Spleen (tissue), 11 donors: ENCODE measurements around the gene TNNT1. TPM values are rescaled to one million over a fixed set of nuclear protein-coding genes. Genes with fewer than 3 reads are reported as not detected.

ENCODE experiments used
- DNase-seq: peaks from one replicate; pipeline ENCODE4 v3.0.0-alpha.2; 2020
- H3K27ac ChIP-seq, 8 donors: fragments of 200-600 bp; sonication (generic) in 7 of 8; 1 replicate in 4 of 8; 2 replicates in 4 of 8; pipeline versions ENCODE4 v1.5.0 to v1.8.0; 2016 to 2021; ENCODE audit warnings: inconsistent platforms in 4 of 8, mild to moderate bottlenecking in 4 of 8, moderate library complexity in 1 of 8
- H3K27me3 ChIP-seq, 7 donors: fragments of 200-600 bp; sonication (generic) in 6 of 7; replicated peaks in 1 of 7; 1 replicate in 4 of 7; 2 replicates in 3 of 7; pipeline versions ENCODE4 v1.5.0 to v1.8.0; 2016 to 2021; ENCODE audit warnings: inconsistent platforms in 3 of 7, mild to moderate bottlenecking in 1 of 7
- H3K36me3 ChIP-seq, 6 donors: fragments of 200-600 bp; sonication (generic) in 5 of 6; 1 replicate in 4 of 6; 2 replicates in 2 of 6; pipeline versions ENCODE4 v1.5.0 to v1.8.0; 2016 to 2021; ENCODE audit warnings: inconsistent platforms in 2 of 6
- H3K4me1 ChIP-seq, 6 donors: fragments of 200-600 bp; sonication (generic) in 5 of 6; 1 replicate in 3 of 6; 2 replicates in 3 of 6; pipeline versions ENCODE4 v1.5.0 to v1.8.0; 2016 to 2021; ENCODE audit warnings: inconsistent platforms in 3 of 6
- H3K4me3 ChIP-seq, 8 donors: fragments of 200-600 bp; sonication (generic) in 7 of 8; 1 replicate in 4 of 8; 2 replicates in 4 of 8; pipeline versions ENCODE4 v1.5.0 to v1.8.0; 2016 to 2021; ENCODE audit warnings: inconsistent platforms in 4 of 8, mild to moderate bottlenecking in 4 of 8, moderate library complexity in 2 of 8
- H3K9me3 ChIP-seq, 8 donors: fragments of 200-600 bp; sonication (generic) in 7 of 8; 1 replicate in 4 of 8; 2 replicates in 4 of 8; pipeline versions ENCODE4 v1.5.0 to v1.8.0; 2016 to 2021; ENCODE audit warnings: inconsistent platforms in 4 of 8
- CTCF ChIP-seq, 11 experiments: fragments of 200-600 bp in 7 of 11; fragments of 450-650 bp in 4 of 11; sonication (generic) in 4 of 11; IDR thresholded peaks in 8 of 11; conservative IDR thresholded peaks in 3 of 11; 1 replicate in 7 of 11; 2 replicates in 4 of 11; pipeline versions ENCODE4 v1.4.0 to v1.8.0; 2016 to 2021; ENCODE audit warnings: antibody characterized with exemption in 11 of 11, inconsistent platforms in 4 of 11, mild to moderate bottlenecking in 1 of 11
- POLR2A ChIP-seq, 3 donors: fragments of 450-650 bp; IDR thresholded peaks; one replicate each; pipeline ENCODE4 v1.5.1; 2017; ENCODE audit warnings: antibody characterized with exemption in 3 of 3, mild to moderate bottlenecking in 1 of 3
- POLR2AphosphoS5 ChIP-seq, 3 donors: sonication (generic); formaldehyde crosslinking; IDR thresholded peaks; one replicate each; pipeline ENCODE4 v1.5.1; 2017; ENCODE audit warnings: antibody characterized with exemption in 3 of 3
- WGBS, 5 donors: extraction: QIAGEN DNeasy Blood & Tissue Kit in 3 of 5; methylation state at CpG; one replicate each; pipeline versions ENCODE4 v1.1.5 to v1.1.7; 2013 to 2018; 5-methylcytosine and 5-hydroxymethylcytosine counted together
- intact Hi-C: fragments of 100-400 bp; cut with DNase I; formaldehyde crosslinking; loops from one replicate; pipeline ENCODE4 v1.15.0; 2023; ENCODE audit warnings: low total_unique reads
- microRNA-seq, 3 donors: library from miRNA; unstranded; fragments of <30 nt; microRNA quantifications; one replicate each; pipeline versions ENCODE4 to v1.1.0, GENCODE V29; 2019 to 2020
- polyA plus RNA-seq, 3 donors: library from polyadenylated mRNA; stranded (reverse); fragments of 200-250 nt; gene quantifications; one replicate each; pipeline ENCODE4 v1.2.1, GENCODE V29; 2013
- small RNA-seq, 4 donors: library from RNA; depleted of rRNA; stranded (forward); fragments of <200 nt; gene quantifications; one replicate each; pipeline ENCODE3, GENCODE V24; 2016
- total RNA-seq, 7 donors: library from RNA; depleted of rRNA in 3 of 7; stranded (reverse); fragments of >200 nt in 3 of 7; fragmentation: NEBNext Ultra II Directional in 4 of 7; extraction: Animal tissue kit (Norgen Biotek cat#: 25700) in 4 of 7; gene quantifications; one replicate each; pipeline versions ENCODE4 v1.1.0 to v1.2.1, GENCODE V29; 2016 to 2021
- donor health status: healthy with polysubstance abuse.
- donor health status: DM: no; HTN: no; CAD: no; lungs with moderate emphysema.
- donor health status: DM: no; HTN: no; CAD: no.
- donor health status: Bipolar disorder and iron deficiency.
- donor health status: healthy.
- donor health status: DM: no; HTN: no; CAD: no.
- donor health status: DM: yes; HTN: yes; CAD: no.

Gene TNNT1
- total and polyA plus RNA-seq, 10 donors: 0.26 to 6.2 (median 1.5) TPM; not detected in 3

GRCh38 chr19:55084416-55084815 is 64.6 kb downstream of the TNNT1 start:
- Histone ChIP-seq H3K9me3 (peaks cover 0 to 7% (median 0%) of the 10 kb centered on the region in 8 donors), H3K27ac (no peak overlapping the region), H3K4me1 (peaks cover 27 to 75% (median 58%) of the 10 kb centered on the region in 6 donors), H3K36me3 (peaks cover 0 to 3% (median 0%) of the 10 kb centered on the region in 6 donors), H3K27me3 (peaks cover 10 to 90% (median 73%) of the 10 kb centered on the region in 7 donors), H3K4me3 (no peak overlapping the region)
- 80 to 87% (median 83%) methylated on average over 10 of the region's 10 CpGs for WGBS, 5 donors
- TF ChIP-seq POLR2A (IDR thresholded peaks at IDR 0.05) (no peak), CTCF (IDR thresholded peaks at IDR 0.05 in 8 of 11, conservative IDR thresholded peaks at IDR 0.05 in 3 of 11) (no peak), POLR2AphosphoS5 (IDR thresholded peaks at IDR 0.05) (no peak)
- DNase-seq: no peak
- intact Hi-C loops: no loop called here

GRCh38 chr19:55083004-55083850 is 65.8 kb downstream of the TNNT1 start:
- DNase-seq: peak; percentile 71
- intact Hi-C loops: no loop called here
- H3K36me3 ChIP-seq: no peaks in the 10 kb centered on the region
- 33 to 61% (median 37%) methylated on average over 22 to 42 of the region's 42 CpGs for WGBS, 5 donors
- peaks cover 0 to 7% (median 0%) of the 10 kb centered on the region in 8 donors for H3K9me3 ChIP-seq
- no peak overlapping the region for H3K4me3 ChIP-seq
- H3K27ac ChIP-seq: no peak overlapping the region
- peaks cover 23 to 64% (median 52%) of the 10 kb centered on the region in 6 donors for H3K4me1 ChIP-seq
- TF ChIP-seq POLR2AphosphoS5 (IDR thresholded peaks at IDR 0.05): no peak
- no peak for TF ChIP-seq POLR2A (IDR thresholded peaks at IDR 0.05)
- no peak for TF ChIP-seq CTCF (IDR thresholded peaks at IDR 0.05 in 8 of 11, conservative IDR thresholded peaks at IDR 0.05 in 3 of 11)
- peaks cover 10 to 95% (median 78%) of the 10 kb centered on the region in 7 donors for H3K27me3 ChIP-seq

Small RNA genes lying within 50 kb of the gene (microRNA-seq; reads per million reads assigned to microRNA genes)
- gene MIR7975: 0 reads per million in 3 donors

Small RNA genes lying within 50 kb of the gene (small RNA-seq; reads per million reads assigned to genes)
- gene MIR7975 (0 to 0.07 (median 0) reads per million in 4 donors), gene RF01210 (0 reads per million in 4 donors)

Other genes starting within 250 kb of the TNNT1 start
- gene NCR1, start 243.1 kb downstream of the TNNT1 start, total RNA-seq: 10 to 100 TPM in 5 of 7 donors, 1 to 10 TPM in 2; 8.2 to 16.7 (median 11.8) TPM
- 1 to 10 TPM in 1 of 3 donors, under 1 TPM in 2; 0.33 to 1.3 (median 0.50) TPM for gene NCR1, start 243.1 kb downstream of the TNNT1 start, polyA plus RNA-seq
- 1 to 10 TPM in 1 of 7 donors, under 1 TPM in 6; 0.09 to 1.3 (median 0.36) TPM for gene NLRP7, start 201.7 kb downstream of the TNNT1 start, total RNA-seq
- under 1 TPM; 0.09 to 0.11 (median 0.10) TPM for gene NLRP7, start 201.7 kb downstream of the TNNT1 start, polyA plus RNA-seq
- 10 to 100 TPM in 2 of 7 donors, 1 to 10 TPM in 5; 5.1 to 21.2 (median 7.6) TPM for gene NLRP2, start 182.8 kb downstream of the TNNT1 start, total RNA-seq
- gene NLRP2, start 182.8 kb downstream of the TNNT1 start, polyA plus RNA-seq: 10 to 100 TPM in 1 of 3 donors, 1 to 10 TPM in 2; 2.0 to 16.1 (median 3.8) TPM
- 1 to 10 TPM; 1.3 to 3.8 (median 1.7) TPM for gene GP6, start 110.9 kb downstream of the TNNT1 start, total RNA-seq
- under 1 TPM; 0.09 to 0.41 (median 0.35) TPM for gene GP6, start 110.9 kb downstream of the TNNT1 start, polyA plus RNA-seq
- 10 to 100 TPM; 15.3 to 31.5 (median 17.9) TPM for gene RDH13, start 86.1 kb downstream of the TNNT1 start, total RNA-seq
- 10 to 100 TPM in 1 of 3 donors, 1 to 10 TPM in 2; 4.6 to 13.5 (median 7.6) TPM for gene RDH13, start 86.1 kb downstream of the TNNT1 start, polyA plus RNA-seq
- gene EPS8L1, start 73.3 kb downstream of the TNNT1 start, total RNA-seq: 1 to 10 TPM in 5 of 7 donors, under 1 TPM in 1, not detected in 1; 0.37 to 3.4 (median 2.2) TPM
- gene EPS8L1, start 73.3 kb downstream of the TNNT1 start, polyA plus RNA-seq: 1 to 10 TPM; 5.2 to 5.3 (median 5.3) TPM
- 100 to 1,000 TPM in 5 of 7 donors, 10 to 100 TPM in 2; 88.2 to 193 (median 129) TPM for gene PPP1R12C, start 31.6 kb downstream of the TNNT1 start, total RNA-seq
- gene PPP1R12C, start 31.6 kb downstream of the TNNT1 start, polyA plus RNA-seq: 100 to 1,000 TPM in 2 of 3 donors, 10 to 100 TPM in 1; 98.2 to 292 (median 263) TPM
- gene TNNI3, start 8.5 kb upstream of the TNNT1 start, total RNA-seq: not detected
- gene TNNI3, start 8.5 kb upstream of the TNNT1 start, polyA plus RNA-seq: under 1 TPM; 0.15 to 0.74 (median 0.70) TPM
- 1 to 10 TPM in 2 of 7 donors, under 1 TPM in 3, not detected in 2; 0.68 to 1.1 (median 0.76) TPM for gene DNAAF3, start 17.4 kb upstream of the TNNT1 start, total RNA-seq
- under 1 TPM; 0.28 to 0.45 (median 0.36) TPM for gene DNAAF3, start 17.4 kb upstream of the TNNT1 start, polyA plus RNA-seq
- gene SYT5, start 31.1 kb upstream of the TNNT1 start, total RNA-seq: 1 to 10 TPM in 1 of 7 donors, not detected in 6; 1.4 TPM
- under 1 TPM; 0.06 to 0.23 (median 0.13) TPM for gene SYT5, start 31.1 kb upstream of the TNNT1 start, polyA plus RNA-seq
- gene PTPRH, start 60.3 kb upstream of the TNNT1 start, total RNA-seq: 10 to 100 TPM; 36.8 to 97.9 (median 53.8) TPM
- gene PTPRH, start 60.3 kb upstream of the TNNT1 start, polyA plus RNA-seq: 10 to 100 TPM in 2 of 3 donors, 1 to 10 TPM in 1; 6.5 to 31.7 (median 14.9) TPM
- 10 to 100 TPM in 3 of 7 donors, 1 to 10 TPM in 4; 7.5 to 11.7 (median 9.6) TPM for gene TMEM86B, start 79.6 kb upstream of the TNNT1 start, total RNA-seq
- gene TMEM86B, start 79.6 kb upstream of the TNNT1 start, polyA plus RNA-seq: 10 to 100 TPM; 11.8 to 31.5 (median 28.2) TPM
- gene PPP6R1, start 109.8 kb upstream of the TNNT1 start, total RNA-seq: 100 to 1,000 TPM; 113 to 150 (median 133) TPM
- gene PPP6R1, start 109.8 kb upstream of the TNNT1 start, polyA plus RNA-seq: 10 to 100 TPM; 49.2 to 90.5 (median 65.1) TPM
- gene HSPBP1, start 130.9 kb upstream of the TNNT1 start, total RNA-seq: 10 to 100 TPM; 14.2 to 26.8 (median 17.6) TPM
- 10 to 100 TPM; 14.2 to 27.0 (median 26.4) TPM for gene HSPBP1, start 130.9 kb upstream of the TNNT1 start, polyA plus RNA-seq
- gene BRSK1, start 134.8 kb upstream of the TNNT1 start, total RNA-seq: 1 to 10 TPM in 5 of 7 donors, under 1 TPM in 2; 0.79 to 2.9 (median 1.7) TPM
- gene BRSK1, start 134.8 kb upstream of the TNNT1 start, polyA plus RNA-seq: 1 to 10 TPM in 2 of 3 donors, under 1 TPM in 1; 0.70 to 1.5 (median 1.0) TPM
- 10 to 100 TPM in 3 of 7 donors, 1 to 10 TPM in 4; 5.6 to 34.1 (median 9.9) TPM for gene TMEM150B, start 176.1 kb upstream of the TNNT1 start, total RNA-seq
- 1 to 10 TPM; 1.7 to 6.5 (median 4.1) TPM for gene TMEM150B, start 176.1 kb upstream of the TNNT1 start, polyA plus RNA-seq
- gene KMT5C, start 190.7 kb upstream of the TNNT1 start, total RNA-seq: 10 to 100 TPM; 10.5 to 18.1 (median 12.8) TPM
- gene KMT5C, start 190.7 kb upstream of the TNNT1 start, polyA plus RNA-seq: 10 to 100 TPM in 1 of 3 donors, 1 to 10 TPM in 2; 5.7 to 12.2 (median 7.8) TPM
- gene COX6B2, start 205.5 kb upstream of the TNNT1 start, total RNA-seq: 1 to 10 TPM in 1 of 7 donors, under 1 TPM in 4, not detected in 2; 0.30 to 1.6 (median 0.63) TPM
- under 1 TPM in 2 of 3 donors, not detected in 1; 0.06 to 0.08 TPM for gene COX6B2, start 205.5 kb upstream of the TNNT1 start, polyA plus RNA-seq
- not detected for gene GARIN5B, start 214.1 kb upstream of the TNNT1 start, total RNA-seq
- not detected for gene GARIN5B, start 214.1 kb upstream of the TNNT1 start, polyA plus RNA-seq
- gene IL11, start 221.3 kb upstream of the TNNT1 start, total RNA-seq: under 1 TPM in 1 of 7 donors, not detected in 6; 0.23 TPM
- under 1 TPM in 2 of 3 donors, not detected in 1; 0.04 to 0.06 TPM for gene IL11, start 221.3 kb upstream of the TNNT1 start, polyA plus RNA-seq
- not detected for gene TMEM190, start 227.6 kb upstream of the TNNT1 start, total RNA-seq
- gene TMEM190, start 227.6 kb upstream of the TNNT1 start, polyA plus RNA-seq: under 1 TPM in 1 of 3 donors, not detected in 2; 0.20 TPM
- gene TMEM238, start 235.1 kb upstream of the TNNT1 start, total RNA-seq: 1 to 10 TPM; 3.7 to 8.8 (median 5.0) TPM
- gene TMEM238, start 235.1 kb upstream of the TNNT1 start, polyA plus RNA-seq: under 1 TPM in 2 of 3 donors, not detected in 1; 0.17 to 0.32 TPM
- gene RPL28, start 236.7 kb upstream of the TNNT1 start, total RNA-seq: 1,000 to 10,000 TPM in 5 of 7 donors, 100 to 1,000 TPM in 2; 581 to 2,029 (median 1,447) TPM
- 1,000 to 10,000 TPM; 3,566 to 4,833 (median 4,082) TPM for gene RPL28, start 236.7 kb upstream of the TNNT1 start, polyA plus RNA-seq